GM19455 (cell line): ENCODE data around the gene KIF26A.

Source experiments
- ATAC-seq: cut with Tn5 transposase; IDR thresholded peaks from one replicate; pipeline ENCODE4 v1.9.1; 2021; ENCODE audit not compliant: unreplicated experiment

Gene KIF26A

DNA sequence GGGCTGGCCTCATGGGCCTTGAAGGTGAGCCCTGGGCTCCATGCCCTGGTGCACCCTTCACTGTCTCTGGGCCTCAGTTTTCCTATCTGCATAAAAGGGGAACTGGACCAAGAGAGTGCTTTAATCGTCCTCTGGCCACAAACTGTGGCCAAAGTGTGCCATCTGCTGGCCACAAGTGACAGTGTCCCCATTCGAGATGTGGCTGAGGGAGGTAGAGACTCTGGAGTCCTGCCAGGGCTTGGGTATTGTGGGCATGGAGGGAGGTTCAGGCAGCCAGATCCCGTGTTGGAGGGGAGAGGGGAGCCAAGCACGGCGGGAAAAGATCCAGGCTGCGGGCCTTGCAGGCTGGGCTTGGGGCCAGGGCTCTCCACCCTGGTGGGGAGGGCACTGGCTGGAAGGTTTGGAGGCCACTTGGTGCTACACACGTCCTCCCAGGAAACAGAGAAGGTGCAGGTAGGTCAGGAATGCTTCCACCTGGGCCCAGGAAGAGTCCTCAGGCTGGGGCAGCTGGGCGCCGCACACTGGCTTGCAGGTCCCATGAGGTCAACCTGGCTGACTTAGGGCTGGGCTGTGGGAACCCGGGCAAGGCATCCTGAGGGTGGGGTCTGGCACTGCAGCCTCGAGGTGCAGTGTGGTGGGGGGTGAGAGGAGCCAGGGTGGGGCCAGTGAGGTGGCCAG, 7.3 kb upstream of the KIF26A start:
- no peak for ATAC-seq

DNA sequence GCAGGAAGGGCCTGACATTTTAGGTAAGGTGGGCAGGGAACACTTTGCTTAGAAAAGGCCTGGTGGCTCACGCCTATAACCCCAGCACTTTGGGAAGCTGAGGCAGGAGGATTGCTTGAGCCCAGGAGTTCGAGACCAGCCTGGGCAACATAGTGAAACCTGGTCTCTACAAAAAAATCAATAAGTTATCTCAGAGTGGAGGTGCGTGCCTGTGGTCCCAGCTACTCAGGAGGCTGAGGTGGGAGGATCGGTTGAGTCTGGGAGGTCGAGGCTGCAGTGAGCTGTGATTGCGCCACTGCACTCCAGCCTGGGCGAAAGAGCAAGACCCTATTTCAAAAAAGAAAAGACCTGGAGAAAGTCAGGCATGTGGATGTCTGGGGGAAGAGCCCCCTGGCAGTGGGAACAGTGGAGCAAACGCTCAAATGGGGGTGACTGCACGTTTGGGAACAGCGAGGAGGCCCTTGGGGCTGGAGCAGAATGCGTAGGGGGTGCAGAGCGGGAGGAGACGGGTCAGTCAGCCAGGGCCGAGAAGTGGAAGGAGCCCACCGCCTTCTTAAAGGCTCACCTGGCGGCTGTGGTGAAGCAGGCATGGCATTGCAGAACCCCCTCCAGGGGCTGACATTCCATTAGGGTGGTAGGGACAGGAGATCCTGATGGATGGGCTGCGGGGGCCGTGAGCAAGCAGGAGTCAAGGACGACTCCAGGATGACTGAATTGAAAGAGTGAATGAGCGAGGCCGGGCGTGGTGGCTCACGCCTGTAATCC, 6.2 kb upstream of the KIF26A start:
- ATAC-seq: no peak

DNA sequence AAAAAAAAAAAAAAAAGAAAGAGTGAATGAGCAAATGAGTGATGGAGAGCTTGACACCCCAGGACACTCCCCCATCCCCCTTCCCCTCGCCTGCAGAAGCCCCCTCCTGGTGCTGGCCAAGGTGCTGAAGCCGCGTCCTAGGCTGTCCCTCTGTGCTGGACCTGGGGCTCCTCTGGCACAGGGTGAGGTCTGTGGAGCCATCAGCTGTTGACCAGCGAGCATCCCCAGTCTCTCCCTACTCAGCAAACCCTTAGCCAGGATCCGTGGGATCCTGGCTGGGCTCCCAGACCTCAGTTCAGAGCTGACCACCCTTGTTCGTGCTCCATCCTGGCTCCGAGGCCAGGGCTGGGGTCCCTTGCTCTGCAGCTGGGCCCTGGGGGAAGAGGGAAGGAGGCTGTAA, 5.4 kb upstream of the KIF26A start:
- ATAC-seq: no peak

DNA sequence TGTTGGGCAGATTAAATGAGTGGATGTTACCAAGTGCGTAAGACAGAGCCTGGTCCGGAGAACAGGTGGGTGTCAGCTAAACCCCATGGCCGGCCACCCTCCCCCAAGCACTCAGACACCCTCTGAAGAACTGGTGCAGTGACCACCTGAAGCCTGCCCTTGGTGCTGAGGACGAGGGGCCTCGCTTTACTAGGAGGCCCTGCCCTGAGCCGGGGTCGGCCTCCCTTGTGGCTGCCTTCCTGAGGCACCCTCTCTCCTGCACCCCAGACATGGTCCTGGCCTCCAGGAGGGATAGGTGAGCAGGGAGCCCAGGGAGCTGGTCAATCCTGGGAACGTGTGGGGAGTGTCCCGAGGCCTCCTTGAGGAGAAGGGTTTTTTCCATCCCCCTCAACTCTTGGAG, 4.9 kb upstream of the KIF26A start:
- ATAC-seq: no peak

DNA sequence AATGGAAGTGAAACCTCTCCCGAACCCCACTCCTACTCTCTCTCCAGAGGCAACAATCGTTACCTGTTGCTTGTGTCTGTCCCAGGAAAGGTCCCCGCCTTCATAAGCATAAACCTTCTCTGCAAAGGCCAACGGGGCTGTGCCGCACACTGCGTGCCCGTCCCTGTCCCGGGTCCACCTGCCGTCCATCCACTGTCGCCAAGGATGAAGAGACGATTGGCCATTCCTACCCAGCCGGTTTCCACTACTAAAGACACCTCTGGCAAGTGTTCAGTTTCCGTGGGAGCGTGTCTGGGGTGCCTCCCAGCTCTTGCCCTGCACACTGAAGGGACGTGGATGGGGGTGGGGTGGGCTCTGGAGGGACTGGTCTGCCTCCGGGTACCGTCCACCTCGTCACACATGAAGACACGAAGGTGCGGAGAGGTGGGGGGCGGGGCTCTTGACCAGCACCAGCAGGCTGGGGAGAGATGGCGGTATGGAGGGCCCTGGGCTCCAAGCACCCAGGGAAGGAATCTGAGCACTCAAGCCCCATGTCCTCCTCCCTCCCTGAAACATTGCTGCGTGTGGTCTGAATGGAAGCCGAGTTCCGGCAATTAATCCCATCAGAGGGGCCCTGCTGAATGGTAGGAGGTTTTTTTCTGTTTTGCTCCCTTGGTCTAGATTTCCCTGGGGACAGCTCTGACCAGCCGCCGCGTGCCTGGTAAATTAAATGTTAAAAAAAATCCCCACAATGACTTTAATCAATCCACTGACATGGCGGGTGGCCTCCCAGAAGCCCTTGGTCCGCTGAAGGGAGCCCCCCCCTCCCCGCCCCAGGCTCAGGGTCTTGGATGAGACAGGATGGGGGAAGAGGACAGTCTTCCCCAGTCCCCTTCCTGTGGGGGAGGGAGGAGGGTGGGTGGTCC, 4.1 kb upstream of the KIF26A start:
- ATAC-seq: no peak

DNA sequence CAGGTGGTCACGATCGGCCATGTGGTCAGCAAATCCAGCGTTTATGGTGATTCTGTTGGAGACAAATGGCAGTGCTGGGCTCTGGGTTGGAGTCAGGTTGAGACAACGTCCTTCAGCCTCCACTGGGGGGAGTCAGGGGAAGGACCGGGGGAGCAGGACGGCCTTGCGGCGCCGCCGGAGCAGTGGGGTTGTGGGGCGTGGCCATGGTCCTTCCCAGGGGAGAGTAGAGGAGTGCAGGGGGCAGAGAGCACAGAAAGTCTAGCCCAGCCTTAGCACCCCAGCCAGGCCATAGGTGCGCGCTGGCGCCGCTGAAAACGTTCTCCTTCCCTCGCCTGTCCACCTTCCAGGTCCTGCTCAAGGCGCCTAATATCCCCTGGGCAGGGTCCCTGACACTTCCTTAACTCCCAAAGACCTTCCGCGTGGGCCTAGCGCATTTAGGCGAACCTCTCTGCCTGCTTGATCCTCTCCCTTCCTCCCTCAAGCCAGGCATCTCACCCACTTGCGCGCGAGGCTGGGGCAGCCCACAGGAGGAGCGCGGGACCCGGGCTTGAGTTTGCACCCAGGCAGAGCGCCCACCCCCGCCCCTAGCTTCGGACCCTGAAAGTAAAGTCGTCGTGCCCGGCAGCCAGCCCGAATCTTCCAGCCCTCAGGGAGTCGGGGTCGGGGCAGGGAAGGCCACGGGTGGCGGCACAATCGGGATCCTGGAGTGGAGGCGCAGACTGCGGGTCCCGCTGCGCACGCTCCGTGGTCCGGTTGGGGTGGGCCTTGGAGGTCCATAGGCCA, 3.1 kb upstream of the KIF26A start:
- no peak for ATAC-seq

DNA sequence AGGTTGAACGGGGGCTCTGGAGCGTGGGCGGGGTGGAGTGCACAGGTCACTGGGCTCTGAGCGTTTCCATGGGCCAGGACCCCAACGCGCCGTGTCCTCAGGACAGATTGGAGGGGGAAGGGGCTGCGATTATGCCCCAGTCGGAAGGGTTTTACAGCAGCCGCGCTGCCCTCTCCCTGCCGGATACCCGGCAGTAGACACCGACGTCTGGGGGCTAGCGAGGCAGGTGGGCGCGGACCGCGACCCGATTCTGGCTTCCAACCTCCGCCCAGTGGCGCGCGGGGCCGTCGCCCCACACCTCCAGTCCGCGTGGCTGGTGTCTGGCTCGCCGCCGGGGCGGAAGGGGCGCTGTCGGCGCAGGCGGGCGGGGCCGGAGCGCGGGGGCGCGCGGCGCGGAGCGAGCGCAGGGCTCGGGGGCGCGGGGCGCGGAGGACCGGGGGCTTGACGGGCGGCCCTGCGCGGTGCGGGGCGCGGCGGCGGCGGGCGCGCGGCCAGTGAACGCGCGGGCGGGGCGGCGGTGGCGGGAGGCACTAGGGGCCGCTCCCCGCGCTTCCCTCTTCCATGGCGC, 2.4 kb upstream of the KIF26A start:
- no peak for ATAC-seq

DNA sequence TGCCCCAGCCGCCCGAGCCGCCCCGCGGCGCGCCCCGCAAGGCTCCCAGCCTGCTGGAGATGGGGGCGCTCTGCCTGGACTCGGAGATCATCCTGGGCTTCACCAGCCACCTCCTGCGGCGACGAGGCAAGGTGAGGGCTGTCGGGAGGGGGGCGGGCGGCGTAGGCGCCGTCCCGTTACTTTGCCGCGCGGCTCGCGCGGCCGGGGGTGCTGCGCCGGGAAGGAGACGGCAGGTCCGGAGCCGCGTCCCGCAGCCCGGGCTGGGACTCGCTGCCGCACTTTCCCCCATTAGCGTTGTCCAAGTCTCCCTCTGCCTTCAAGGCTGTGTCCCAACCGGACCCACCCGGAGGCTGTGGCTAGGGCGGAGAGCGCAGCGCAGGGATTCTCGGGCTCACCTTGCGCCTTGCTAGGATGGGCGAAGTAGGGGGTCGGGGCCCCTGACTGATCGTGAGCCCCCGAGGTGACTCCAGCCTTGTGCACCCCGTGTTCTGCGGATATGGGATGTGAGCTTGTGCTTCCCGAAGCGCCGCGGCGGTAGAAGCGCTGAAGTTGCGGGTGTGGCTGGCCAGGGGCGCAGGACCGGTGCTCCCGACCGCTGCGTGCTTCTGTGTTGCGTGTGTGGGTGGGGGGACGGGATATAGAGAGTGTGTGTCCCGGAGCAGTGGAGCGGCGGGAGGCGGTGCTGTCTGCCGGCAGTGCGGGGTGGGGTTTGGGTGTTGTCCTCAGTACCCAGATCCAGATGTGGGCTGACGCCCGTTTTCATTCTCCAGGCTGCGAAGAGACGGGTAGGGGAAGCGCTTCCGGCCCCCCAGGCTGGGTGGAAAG, 1.7 kb upstream of the KIF26A start:
- ATAC-seq: no peak

DNA sequence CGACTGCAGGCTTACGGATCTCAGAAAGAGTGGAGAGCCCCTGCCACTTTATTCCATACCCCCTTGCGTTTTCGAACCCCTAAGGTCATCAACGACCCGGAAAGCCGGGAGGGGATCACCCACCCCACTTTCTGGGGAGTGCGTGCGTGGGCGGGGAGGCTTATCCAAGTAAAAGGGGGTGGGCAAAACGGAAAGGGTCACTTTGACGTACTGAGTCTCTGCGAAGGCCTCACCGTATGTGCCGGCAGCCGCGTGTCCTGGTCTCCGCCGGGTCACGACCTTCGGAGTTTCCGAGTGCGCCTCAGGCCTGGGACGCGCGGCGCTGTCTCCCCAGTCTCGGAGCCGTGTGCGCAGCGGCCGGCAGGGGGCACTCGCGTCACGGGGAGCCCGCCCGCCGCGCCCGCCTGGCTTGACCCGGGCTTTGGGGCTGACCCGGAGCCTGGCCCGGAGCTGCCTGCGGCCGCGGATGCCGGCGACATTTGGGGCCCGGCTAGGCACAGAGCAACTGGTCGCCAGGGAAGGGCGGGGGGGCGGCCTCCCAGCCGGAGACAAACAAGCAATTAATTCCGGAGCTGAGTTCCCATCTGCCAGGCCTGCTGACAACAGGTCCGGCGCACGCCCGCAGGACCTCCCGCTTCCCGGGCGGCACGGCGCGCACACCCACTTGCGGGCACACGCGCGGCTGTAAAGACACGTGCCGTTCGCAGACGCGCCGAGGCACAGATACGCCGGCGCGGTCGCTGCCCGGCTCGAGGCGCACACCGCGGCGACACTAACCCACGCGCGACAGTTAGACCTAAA, 890 bp upstream of the KIF26A start:
- no peak for ATAC-seq

DNA sequence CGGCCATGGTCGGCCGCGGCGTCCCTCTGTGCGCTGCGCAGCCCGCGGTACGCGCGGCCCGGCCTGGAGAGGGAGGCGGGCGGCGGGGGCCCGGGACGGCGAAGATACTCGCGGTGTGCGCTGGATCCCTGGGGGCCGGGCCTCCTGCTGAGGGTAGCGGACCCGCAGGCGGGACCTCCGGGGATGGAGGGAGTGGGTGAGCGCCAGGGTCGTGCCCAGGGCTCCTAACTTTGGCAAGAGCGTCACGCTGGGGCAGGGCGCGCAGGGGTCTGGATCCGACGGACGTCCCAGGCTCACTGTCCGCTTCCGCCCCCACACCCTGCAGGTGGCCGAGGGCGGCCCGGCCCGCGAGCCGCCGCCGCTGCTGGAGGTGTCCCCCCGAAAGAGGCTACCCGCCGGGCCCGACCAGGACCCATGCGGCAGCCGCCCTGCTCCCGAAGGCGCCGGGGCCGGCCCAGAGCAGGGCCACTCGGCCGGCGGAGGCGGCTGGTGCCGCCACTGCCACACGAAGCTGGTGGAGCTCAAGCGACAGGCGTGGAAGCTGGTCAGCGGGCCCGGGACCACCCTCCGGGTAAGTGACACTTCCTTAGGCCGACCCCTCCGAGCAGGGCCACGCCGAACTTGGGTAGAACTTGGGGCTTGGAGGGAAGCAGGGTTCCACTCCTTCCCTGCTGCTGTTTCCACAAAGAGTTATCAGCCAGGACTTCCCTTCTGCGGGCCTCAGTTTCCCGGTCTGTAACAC, 502 bp downstream of the KIF26A start:
- ATAC-seq: no peak

DNA sequence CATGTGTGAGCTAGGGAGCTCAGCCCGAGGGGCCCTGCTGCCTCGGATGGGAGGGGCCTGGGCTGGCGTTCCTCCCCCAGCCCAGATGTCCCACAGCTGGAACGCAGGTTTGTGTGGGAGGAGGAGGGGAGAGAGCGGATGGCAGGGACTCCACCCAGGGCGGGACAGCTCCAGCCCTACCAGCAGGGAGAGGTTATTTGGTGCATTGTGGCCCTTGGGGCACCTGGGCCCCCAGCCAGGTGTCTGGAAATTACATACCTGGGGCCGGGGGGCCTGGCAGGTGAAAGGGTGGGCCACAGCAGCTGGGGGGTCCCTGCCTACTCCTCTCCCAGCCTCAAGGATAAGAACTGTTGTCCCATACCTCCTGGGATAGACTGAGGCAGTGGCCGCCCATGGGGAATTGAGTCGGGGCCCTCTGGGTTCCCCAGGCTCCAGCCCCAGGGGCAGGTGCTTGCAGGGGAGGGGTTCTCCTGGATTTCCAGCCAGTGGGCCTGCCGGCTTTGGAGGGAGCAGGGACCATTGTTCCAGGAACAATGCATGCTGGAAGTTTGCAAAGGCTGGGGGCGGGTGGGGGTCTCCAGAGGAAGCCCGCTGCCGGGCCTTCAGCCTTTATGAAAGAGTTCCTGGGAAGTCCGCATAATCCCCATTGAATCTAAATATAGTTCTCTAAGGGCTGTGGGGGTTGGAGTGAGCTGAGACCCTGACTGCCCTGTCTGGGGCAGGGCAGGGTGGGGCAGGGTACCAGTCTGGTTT, 1.2 kb downstream of the KIF26A start:
- no peak for ATAC-seq

DNA sequence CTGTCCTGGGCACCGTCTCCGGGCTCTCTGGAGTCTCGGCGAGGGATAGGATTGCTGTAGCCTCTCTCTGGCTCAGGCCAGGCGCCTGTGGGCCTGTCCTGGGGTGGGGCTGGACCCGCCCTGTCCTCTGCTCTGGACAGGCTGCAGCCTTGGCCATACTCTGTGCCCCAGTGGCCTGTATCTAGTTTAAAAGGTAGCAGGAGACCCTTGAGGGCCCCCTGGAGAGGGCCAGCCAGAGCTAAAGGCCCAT, 1.8 kb downstream of the KIF26A start:
- no peak for ATAC-seq

DNA sequence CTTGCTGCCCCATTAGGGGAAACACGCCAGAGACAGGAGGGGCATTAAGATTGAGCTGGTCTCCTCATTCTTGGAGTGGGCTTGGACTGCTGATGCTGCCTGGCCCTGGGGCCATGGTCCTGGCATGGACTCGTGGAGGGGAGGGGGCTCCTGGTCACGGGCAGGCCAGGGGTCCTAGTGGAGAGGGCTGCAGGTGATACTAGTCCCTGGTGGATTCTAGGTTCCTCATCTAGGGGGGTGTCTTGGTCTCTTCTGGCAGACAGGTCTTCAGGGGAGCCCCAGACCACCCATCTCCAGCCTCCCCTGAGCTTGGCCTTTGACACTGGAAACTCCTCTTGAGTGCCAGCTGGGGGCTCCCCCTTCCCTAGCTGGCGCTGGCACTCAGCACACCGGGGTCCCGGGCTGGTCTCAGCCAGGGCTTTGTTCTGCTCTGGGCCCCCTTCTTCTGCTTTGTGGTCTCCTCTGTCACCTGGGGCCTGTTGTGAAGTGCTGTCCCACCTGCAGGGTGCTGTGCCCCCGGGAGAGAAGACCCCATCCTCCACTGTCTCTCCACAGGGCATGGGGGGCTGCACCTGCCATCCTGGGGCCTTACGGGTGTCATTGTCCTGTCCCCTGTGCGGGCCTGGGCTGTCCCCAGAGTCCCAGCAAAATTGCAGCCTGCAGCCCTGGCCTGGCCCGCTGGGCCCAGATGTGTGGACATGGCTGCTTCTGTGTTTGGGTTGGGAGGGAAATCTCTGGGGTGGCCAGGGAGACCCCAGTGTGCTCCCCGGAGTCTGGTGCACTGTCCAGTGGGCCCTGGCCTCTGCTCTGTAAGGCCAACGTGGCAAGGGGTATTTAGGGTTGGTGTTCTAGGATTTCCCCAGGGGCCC, 2.3 kb downstream of the KIF26A start:
- ATAC-seq: no peak

DNA sequence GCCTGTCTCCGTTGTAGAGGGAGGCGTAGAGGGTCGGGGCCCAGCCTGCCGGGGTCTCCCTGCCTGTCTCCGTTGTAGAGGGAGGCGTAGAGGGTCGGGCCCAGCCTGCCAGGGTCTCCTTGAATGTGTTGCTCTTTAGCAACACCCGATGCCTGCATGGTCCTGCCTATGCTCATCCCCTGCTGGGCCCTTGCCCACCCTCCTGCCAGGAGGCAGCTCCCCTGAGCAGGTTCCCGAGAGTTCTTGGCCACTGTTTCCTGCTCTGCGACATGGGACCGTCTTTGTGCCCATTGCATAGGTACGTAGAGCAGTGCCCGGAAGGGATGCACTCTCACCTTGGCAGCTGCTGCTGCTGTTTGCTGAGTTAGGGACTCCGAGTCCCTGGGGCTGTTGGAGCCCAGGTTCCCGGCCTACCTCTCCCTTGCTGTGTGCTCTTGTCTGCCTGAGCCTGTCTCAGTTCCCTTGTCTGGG, 3.3 kb downstream of the KIF26A start:
- no peak for ATAC-seq

DNA sequence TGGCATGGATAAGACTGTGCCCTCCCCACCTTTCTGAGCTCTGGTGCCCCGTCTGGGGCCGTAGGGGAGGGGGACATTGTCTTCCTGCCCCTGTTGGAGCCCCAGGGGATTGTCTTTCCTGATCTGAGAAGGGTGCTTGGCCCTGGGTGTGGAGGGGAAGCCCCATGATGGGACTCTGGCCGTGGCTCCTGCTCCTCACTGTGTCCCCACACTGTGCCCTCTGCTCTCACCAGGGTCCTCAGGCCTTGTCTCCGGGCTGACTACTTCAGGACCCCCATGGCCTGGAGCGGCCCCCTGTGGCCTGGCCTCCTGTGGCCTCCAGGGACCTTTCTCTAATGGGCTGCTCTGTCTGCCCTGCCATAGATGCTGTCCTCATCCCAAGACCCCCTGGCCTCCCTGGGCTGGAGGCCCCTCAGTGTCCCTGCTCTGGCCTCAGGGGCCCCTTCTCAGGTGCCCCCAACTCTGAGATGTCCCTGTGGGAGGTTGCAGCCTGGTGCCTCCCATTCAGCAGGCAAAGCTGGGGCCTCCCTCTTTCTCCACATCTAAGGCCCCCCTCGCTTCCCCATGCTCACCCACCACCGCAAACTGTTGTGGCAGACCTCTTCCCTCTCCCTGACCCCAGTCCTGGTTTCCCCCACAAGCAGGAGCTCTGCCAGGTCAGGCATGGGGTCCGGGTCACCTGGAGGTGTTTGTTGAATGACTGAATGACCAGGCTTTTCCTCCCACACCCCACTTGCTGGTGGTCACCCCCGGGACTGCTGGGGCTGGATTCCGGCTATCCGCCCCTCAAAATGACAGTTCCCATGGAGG, 4.0 kb downstream of the KIF26A start:
- no peak for ATAC-seq

DNA sequence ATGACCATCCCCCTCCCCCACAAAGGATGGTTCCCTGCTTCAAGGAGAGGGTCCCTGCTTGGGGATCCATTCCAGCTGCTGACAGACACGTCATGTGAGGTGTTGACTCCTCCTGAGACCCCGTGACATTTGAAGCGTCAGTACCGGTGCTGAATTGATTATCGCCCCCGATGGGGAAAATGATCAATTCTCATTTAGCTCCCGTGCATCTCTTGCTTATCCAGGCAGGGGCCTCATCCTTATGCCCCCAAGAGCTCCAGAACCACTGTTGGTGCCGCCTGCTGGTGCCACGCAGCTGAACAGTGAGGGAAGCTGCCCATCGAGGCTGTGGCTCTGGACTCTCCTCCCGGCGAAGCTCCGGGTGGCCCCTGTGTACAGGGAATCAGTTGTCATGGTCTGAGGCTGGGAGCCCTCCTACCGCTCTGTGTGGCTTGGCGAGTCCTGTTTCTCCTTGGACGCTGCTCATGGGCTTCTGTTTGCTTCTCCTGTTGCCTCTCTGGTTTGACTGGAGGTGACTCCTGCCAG, 4.6 kb downstream of the KIF26A start:
- no peak for ATAC-seq
